AG10803 (cell line): ENCODE data around the gene SMG5.

ENCODE experiments used
- DNase-seq: peaks from one replicate; pipeline ENCODE4 v3.0.0; 2010; ENCODE audit warnings: low read depth
- H3K4me3 ChIP-seq: 2 replicates; pipeline ENCODE4 v1.5.1; 2011; ENCODE audit warnings: mild to moderate bottlenecking, low read length, control low read depth
- TF ChIP-seq, protein P1 (sequence below): conservative IDR thresholded peaks from 2 replicates; pipeline ENCODE4 v1.5.1; 2011; ENCODE audit warnings: mild to moderate bottlenecking, low read length, control low read depth, inconsistent platforms

The SMG5 gene

DNA sequence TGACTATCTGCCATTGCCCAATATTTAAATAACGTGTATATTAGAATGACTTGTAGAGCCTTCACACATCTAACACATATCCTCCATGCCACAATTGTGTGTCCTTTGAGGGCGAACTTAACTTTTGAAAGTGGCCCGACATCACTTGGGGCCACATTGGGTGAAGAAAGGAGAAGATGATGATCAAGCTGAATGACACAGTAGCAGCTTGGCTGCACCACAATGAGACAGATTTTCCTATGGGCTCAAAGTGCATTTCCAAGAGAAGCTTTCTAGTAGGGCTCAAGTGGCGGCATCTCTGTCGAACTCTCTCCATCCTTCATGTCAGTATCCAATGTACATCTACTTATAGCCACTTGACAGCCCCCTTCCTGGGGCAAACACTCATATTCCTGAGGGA lies 44.4 kb downstream of the SMG5 start:
- TF ChIP-seq, protein P1, sequence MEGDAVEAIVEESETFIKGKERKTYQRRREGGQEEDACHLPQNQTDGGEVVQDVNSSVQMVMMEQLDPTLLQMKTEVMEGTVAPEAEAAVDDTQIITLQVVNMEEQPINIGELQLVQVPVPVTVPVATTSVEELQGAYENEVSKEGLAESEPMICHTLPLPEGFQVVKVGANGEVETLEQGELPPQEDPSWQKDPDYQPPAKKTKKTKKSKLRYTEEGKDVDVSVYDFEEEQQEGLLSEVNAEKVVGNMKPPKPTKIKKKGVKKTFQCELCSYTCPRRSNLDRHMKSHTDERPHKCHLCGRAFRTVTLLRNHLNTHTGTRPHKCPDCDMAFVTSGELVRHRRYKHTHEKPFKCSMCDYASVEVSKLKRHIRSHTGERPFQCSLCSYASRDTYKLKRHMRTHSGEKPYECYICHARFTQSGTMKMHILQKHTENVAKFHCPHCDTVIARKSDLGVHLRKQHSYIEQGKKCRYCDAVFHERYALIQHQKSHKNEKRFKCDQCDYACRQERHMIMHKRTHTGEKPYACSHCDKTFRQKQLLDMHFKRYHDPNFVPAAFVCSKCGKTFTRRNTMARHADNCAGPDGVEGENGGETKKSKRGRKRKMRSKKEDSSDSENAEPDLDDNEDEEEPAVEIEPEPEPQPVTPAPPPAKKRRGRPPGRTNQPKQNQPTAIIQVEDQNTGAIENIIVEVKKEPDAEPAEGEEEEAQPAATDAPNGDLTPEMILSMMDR = no peak
- DNase-seq = no peak

DNA sequence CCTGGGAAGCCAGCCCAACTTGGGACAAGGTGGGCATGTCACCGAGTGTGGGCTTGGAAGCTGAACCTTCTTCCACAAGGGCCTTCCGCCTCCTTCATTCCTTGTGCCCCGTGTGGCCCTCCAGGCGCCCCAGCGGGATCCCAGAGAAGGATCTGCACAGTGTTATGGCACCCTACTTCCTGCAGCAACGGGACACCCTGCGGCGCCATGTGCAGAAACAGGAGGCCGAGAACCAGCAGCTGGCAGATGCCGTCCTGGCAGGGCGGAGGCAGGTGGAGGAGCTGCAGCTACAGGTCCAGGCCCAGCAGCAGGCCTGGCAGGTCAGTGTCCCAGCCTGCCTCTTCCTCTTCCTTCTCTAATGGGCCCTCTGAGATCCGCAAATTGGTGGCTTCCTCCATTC lies 46.5 kb downstream of the SMG5 start:
- no peak overlapping the region for H3K4me3 ChIP-seq
- TF ChIP-seq, protein P1 = no peak
- no peak for DNase-seq

More for the DNA sequence above, 44.4 kb downstream of the SMG5 start:
- H3K4me3 ChIP-seq = no peak overlapping the region

DNA sequence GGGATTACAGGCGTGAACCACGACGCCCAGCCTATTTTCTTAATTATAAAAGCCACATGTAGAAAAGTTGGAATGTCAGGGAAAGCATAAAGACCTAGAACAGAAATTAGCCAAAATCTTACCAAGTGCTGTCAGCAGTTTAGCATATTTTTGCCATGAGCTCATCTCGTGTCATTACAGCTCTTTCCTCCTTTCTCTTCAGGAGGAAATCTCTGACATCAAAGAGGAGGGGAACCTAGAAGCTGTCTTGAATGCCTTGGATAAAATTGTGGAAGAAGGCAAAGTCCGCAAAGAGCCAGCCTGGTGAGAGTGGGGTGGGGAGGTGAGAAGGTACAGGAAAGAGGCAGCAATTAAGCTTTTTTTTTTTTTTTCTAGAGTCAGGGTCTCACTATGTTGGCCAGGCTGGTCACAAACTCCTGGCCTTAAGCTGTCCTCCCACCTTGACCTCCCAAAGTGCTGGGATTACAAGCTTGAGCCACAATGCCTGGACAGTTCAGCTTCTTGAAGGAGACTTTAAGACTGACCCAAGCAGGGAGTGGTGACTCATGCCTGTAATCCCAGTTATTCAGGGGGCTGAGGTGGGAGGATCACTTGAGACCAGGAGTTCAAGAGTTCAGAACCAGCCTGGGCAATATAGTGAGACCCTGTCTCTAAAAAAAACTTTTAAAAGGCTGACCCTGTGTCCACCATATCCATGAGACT lies 49.0 kb downstream of the SMG5 start:
- peak; percentile 90 for DNase-seq
- TF ChIP-seq, protein P1 = no peak
- H3K4me3 ChIP-seq = no peak overlapping the region

DNA sequence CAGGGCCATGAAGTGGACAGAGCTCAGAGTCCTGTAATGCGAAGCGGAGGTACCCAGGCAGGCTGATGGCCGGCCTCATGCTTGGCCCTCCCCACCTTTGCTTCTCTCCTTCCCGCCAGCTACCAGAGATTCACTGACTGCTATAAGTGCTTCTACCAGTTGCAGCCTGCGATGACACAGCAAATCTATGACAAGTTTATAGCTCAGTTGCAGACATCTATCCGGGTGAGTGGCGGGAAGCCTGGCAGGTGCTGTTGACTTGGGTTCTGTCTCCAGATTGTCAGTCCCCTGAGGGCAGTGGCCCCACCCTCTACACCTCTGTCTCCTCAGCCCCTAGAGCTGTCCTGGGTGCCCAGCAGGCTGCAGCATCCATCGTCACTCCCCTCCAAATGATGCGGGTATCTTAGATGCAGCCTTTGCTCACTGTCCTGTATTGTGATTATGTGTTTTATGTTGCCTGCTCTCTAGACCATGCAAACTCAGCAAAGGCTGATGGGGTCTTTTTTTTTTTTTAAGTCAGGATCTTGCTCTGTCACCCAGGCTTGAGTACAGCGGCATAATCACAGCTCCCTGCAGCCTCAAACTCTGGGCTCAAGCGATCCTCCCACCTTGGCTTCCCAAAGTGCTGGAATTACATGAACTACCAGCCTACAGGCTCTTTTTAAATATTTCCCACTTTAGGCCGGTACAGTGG lies 50.3 kb downstream of the SMG5 start:
- no peak overlapping the region for H3K4me3 ChIP-seq
- TF ChIP-seq, protein P1 = no peak
- DNase-seq = no peak

DNA sequence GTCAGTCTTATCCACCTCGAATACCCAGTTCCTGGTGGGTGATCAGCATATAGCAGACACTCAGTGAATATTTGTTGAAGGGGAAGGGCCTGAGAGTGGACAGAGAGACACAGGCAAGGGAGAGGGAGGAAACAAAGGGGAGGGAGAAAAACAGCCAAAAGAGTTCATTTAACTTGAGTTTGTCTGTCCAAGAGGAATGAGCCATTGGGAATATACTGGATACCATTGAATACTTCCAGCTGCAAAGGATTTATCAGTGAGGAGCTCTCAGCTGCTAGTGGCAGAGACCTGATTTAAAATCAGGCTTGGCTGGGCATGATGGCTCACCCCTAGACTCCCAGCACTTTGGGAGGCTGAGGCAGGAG lies 52.2 kb downstream of the SMG5 start:
- no peak for DNase-seq
- H3K4me3 ChIP-seq = no peak overlapping the region
- TF ChIP-seq, protein P1 = no peak

DNA sequence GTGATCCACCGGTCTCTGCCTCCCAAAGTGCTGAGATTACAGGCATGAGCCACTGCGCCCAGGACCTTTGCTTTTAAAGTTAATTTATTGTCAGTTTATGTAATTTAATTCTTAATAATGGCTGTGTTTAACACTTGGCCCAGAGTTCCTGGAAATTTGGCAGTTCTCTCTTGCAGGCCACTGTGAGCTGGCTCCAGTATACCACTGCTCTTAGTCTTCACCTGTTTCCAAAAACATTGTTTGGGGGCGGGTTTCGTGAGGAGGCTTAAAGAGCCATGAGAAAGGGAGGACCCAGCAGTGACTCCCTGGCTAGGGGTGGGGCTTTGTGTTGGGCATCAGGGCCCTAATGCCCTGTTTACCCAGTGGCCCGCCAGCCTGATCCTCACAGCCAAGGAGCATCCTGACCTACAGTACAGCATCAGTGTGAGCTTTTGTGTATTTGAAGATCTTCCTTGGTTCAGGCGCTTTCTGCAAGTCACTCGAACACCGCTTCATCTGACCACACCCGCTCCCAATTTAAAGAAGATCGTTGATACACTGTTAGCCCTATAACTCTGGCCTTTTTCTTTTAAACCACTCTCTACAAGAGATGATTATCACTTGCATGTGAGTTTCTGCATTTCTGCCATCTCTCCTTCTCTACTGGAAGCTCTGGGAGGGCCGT lies 52.7 kb downstream of the SMG5 start:
- TF ChIP-seq, protein P1 = no peak
- no peak overlapping the region for H3K4me3 ChIP-seq
- no peak for DNase-seq
